NCI-H446 treated with DMSO at 0.1 percent for 48 hours (cell line): ENCODE data around the gene ALOX15.
A peak's percentile ranks its signal among the peaks of the same experiment; 100 is the strongest.
"Not testable (repeated sequence)": the region's sequence is repeated elsewhere in the genome, so short reads cannot be mapped to it uniquely, and the experiment has no call there.

Experiments used
- DNase-seq: peaks from one replicate; lab custom pipeline; 2025; lab: John Stamatoyannopoulos, UW

ALOX15 gene

GRCh38 chr17:4620531-4621101, 20.9 kb downstream of the ALOX15 start:
- DNase-seq: no peak

GRCh38 chr17:4617590-4618351, 23.7 kb downstream of the ALOX15 start:
- DNase-seq: no peak

- no peak for DNase-seq
These were observed 24.4 kb downstream of the ALOX15 start for GRCh38 chr17:4617090-4617489.

- DNase-seq: no peak
These were observed 25.0 kb downstream of the ALOX15 start for GRCh38 chr17:4616476-4616875.

- DNase-seq: no peak
These were observed 30.8 kb downstream of the ALOX15 start for GRCh38 chr17:4610656-4611055.

- no peak for DNase-seq
These were observed 31.3 kb downstream of the ALOX15 start for GRCh38 chr17:4610162-4610561.

- DNase-seq: no peak
These were observed 31.7 kb downstream of the ALOX15 start for GRCh38 chr17:4609761-4610160.

- no peak for DNase-seq
These were observed 33.7 kb downstream of the ALOX15 start for GRCh38 chr17:4607773-4608187.

GRCh38 chr17:4607261-4607741, 34.2 kb downstream of the ALOX15 start:
- no peak for DNase-seq

GRCh38 chr17:4605826-4606225, 35.7 kb downstream of the ALOX15 start:
- no peak for DNase-seq

GRCh38 chr17:4604736-4605135, 36.7 kb downstream of the ALOX15 start:
- DNase-seq: not testable (repeated sequence)

GRCh38 chr17:4604111-4604644, 37.3 kb downstream of the ALOX15 start:
- peak; percentile 91 for DNase-seq

GRCh38 chr17:4602041-4602440, 39.4 kb downstream of the ALOX15 start:
- DNase-seq: no peak

- no peak for DNase-seq
These were observed 40.2 kb downstream of the ALOX15 start for GRCh38 chr17:4601326-4601725.

- DNase-seq: no peak
These were observed 40.9 kb downstream of the ALOX15 start for GRCh38 chr17:4600563-4600962.

- DNase-seq: no peak
These were observed 41.8 kb downstream of the ALOX15 start for GRCh38 chr17:4599505-4600281.

- no peak for DNase-seq
These were observed 42.5 kb downstream of the ALOX15 start for GRCh38 chr17:4598776-4599504.

- DNase-seq: no peak
These were observed 43.5 kb downstream of the ALOX15 start for GRCh38 chr17:4597975-4598374.

GRCh38 chr17:4596636-4597380, 44.7 kb downstream of the ALOX15 start:
- no peak for DNase-seq

- not testable (repeated sequence) for DNase-seq
These were observed 45.7 kb downstream of the ALOX15 start for GRCh38 chr17:4595685-4596342.
